GM23248 (cell line): Measurements from ENCODE around the gene SLC39A2.
"Not testable (repeated sequence)": the region's sequence is repeated elsewhere in the genome, so short reads cannot be mapped to it uniquely, and the experiment has no call there.

Experiments used
- EZH2 ChIP-seq: fragments of 200-600 bp; sonication (generic); IDR thresholded peaks from 2 replicates; pipeline ENCODE4 v1.6.1; 2018; ENCODE audit warnings: antibody characterized with exemption, mild to moderate bottlenecking; ENCODE audit not compliant: insufficient read depth, poor library complexity, severe bottlenecking
- EZH2phosphoT487 ChIP-seq: fragments of 200-600 bp; sonication (generic); IDR thresholded peaks from 2 replicates; pipeline ENCODE4 v1.6.1; 2018; ENCODE audit warnings: antibody characterized with exemption, moderate library complexity, mild to moderate bottlenecking, low read depth; ENCODE audit not compliant: insufficient read depth

- TF ChIP-seq EZH2phosphoT487, EZH2: not testable (repeated sequence)
Measured at GRCh38 chr14:20954736-20955537, 44.2 kb upstream of the SLC39A2 start, which contains the start of gene RNASE2.
